CD4-positive, CD25-positive, alpha-beta regulatory T cell (primary cell): ENCODE measurements around the gene SMCHD1. TPM values are rescaled to one million over a fixed set of nuclear protein-coding genes. Genes with fewer than 3 reads are reported as not detected.

Source experiments
- ATAC-seq, 2 donors: fragments of 150-1000 bp; cut with Tn5 transposase; one replicate each; pipeline ENCODE4 v1.10.0; 2021; ENCODE audit warnings: low read depth in 2 of 2, moderate number of reproducible peaks in 2 of 2, moderate library complexity in 1 of 2
- DNase-seq, 3 donors: peaks; one replicate each; pipeline versions ENCODE4 v3.0.0 to v3.0.0-alpha.2; 2012 to 2022; ENCODE audit warnings: mixed read lengths in 1 of 3
- H3K27ac ChIP-seq: one replicate; pipeline ENCODE4 v1.7.0; 2013; ENCODE audit warnings: mild to moderate bottlenecking, low read length; ENCODE audit not compliant: insufficient read depth, poor library complexity, severe bottlenecking
- H3K27me3 ChIP-seq: one replicate; pipeline ENCODE4 v1.7.0; 2013; ENCODE audit warnings: low read length; ENCODE audit not compliant: control insufficient read depth, insufficient read depth
- H3K36me3 ChIP-seq: one replicate; pipeline ENCODE4 v1.7.0; 2013; ENCODE audit warnings: mild to moderate bottlenecking, low read length, moderate library complexity; ENCODE audit not compliant: control insufficient read depth, insufficient read depth
- H3K4me1 ChIP-seq: 2 replicates; pipeline ENCODE4 v1.7.0; 2013; ENCODE audit warnings: mild to moderate bottlenecking, low read length; ENCODE audit not compliant: insufficient read depth, control insufficient read depth, poor library complexity, severe bottlenecking
- H3K4me3 ChIP-seq: one replicate; pipeline ENCODE4 v1.7.0; 2013; ENCODE audit warnings: low read depth, mild to moderate bottlenecking, low read length, moderate library complexity
- H3K9me3 ChIP-seq, 2 experiments: 1 replicate in 1 of 2; 2 replicates in 1 of 2; pipeline ENCODE4 v1.7.0; 2013; ENCODE audit warnings: low read length in 2 of 2, mild to moderate bottlenecking in 1 of 2, moderate library complexity in 1 of 2; ENCODE audit not compliant: control insufficient read depth in 2 of 2
- H3K27ac Mint-ChIP-seq, 3 donors: one replicate each; pipeline ENCODE4 v1.8.0; 2020 to 2022; ENCODE audit warnings: mild to moderate bottlenecking in 3 of 3, mixed read lengths in 3 of 3, moderate library complexity in 2 of 3
- H3K27me3 Mint-ChIP-seq: one replicate; pipeline ENCODE4 v1.8.0; 2022; ENCODE audit warnings: mild to moderate bottlenecking, mixed read lengths
- H3K36me3 Mint-ChIP-seq: one replicate; pipeline ENCODE4 v1.8.0; 2020; ENCODE audit warnings: mixed read lengths
- H3K4me1 Mint-ChIP-seq, 4 donors: one replicate each; pipeline ENCODE4 v1.8.0; 2020 to 2022; ENCODE audit warnings: mixed read lengths in 4 of 4, mild to moderate bottlenecking in 1 of 4
- H3K4me3 Mint-ChIP-seq, 4 donors: one replicate each; pipeline ENCODE4 v1.8.0; 2020 to 2022; ENCODE audit warnings: mild to moderate bottlenecking in 4 of 4, mixed read lengths in 4 of 4, moderate library complexity in 3 of 4
- H3K9me3 Mint-ChIP-seq, 7 donors: one replicate each; pipeline ENCODE4 v1.8.0; 2020 to 2022; ENCODE audit warnings: mixed read lengths in 7 of 7, mild to moderate bottlenecking in 3 of 7, moderate library complexity in 2 of 7
- polyA plus RNA-seq, 4 donors: library from polyadenylated mRNA; unstranded; fragments of 300-500 nt; fragmentation: Illumina TruSeq; gene quantifications; one replicate each; pipeline ENCODE4 v1.2.3, GENCODE V29; 2021
- total RNA-seq: library from RNA; stranded (reverse); gene quantifications from one replicate; pipeline ENCODE4 v1.2.3, GENCODE V29; 2022

The SMCHD1 gene
- total and polyA plus RNA-seq, 5 donors from 2014 or later = 59.1 to 671 (median 66.2) TPM

DNA sequence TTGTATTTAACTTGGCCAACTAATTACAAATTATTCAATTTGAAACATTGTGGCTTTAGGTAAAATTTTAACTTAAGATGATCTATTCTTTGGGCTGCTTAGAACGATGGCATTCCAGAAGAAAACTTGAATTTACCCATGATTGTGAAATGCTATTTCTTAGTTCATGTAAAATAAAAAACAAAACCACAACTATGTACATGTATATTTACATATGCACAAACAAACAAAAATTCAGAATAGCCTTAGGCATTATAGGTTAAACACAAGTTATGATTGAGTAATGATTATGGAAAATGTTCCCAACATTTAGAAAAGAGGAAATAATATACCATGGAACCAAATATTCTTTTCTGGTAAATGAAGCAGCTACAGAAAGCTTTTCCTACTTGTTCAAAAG lies 3.5 kb upstream of the SMCHD1 start:
- peaks cover 5% of the 10 kb centered on the region for H3K4me1 ChIP-seq
- Mint-ChIP-seq H3K36me3 (peaks cover 1% of the 10 kb centered on the region), H3K27me3 (peaks cover 13% of the 10 kb centered on the region), H3K27ac (no peak overlapping the region), H3K4me1 (peaks cover 15 to 26% (median 19%) of the 10 kb centered on the region in 4 donors), H3K4me3 (peak overlapping the region in 1 of 4 donors; percentile 25), H3K9me3 (peaks cover 0 to 4% (median 0%) of the 10 kb centered on the region in 7 donors)
- H3K27ac ChIP-seq = no peak overlapping the region
- H3K9me3 ChIP-seq = no peaks in the 10 kb centered on the region
- H3K36me3 ChIP-seq = no peaks in the 10 kb centered on the region
- no peak overlapping the region for H3K4me3 ChIP-seq
- no peak for ATAC-seq
- no peaks in the 10 kb centered on the region for H3K27me3 ChIP-seq
- no peak for DNase-seq

DNA sequence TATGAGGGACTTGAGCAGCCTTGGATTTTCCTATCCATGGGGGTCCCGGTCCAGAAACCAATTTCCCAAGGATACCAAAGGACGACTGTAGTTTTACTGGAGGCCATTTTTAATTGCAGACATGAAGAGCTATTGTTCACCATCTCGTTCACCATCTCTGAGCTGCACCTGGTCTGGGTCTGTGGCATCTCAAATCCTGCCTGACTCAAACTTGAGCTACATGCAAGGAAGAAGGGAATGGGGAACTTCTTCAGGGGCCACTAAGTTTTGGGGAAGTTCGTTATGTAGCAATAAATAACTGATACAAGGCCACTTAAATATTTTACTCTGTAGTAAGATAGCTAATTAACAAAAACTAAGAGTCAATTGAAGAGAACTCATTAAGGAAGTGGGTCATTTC lies 2.1 kb upstream of the SMCHD1 start:
- H3K27ac Mint-ChIP-seq = peak overlapping the region in 2 of 3 donors; percentile 79 to 97

DNA sequence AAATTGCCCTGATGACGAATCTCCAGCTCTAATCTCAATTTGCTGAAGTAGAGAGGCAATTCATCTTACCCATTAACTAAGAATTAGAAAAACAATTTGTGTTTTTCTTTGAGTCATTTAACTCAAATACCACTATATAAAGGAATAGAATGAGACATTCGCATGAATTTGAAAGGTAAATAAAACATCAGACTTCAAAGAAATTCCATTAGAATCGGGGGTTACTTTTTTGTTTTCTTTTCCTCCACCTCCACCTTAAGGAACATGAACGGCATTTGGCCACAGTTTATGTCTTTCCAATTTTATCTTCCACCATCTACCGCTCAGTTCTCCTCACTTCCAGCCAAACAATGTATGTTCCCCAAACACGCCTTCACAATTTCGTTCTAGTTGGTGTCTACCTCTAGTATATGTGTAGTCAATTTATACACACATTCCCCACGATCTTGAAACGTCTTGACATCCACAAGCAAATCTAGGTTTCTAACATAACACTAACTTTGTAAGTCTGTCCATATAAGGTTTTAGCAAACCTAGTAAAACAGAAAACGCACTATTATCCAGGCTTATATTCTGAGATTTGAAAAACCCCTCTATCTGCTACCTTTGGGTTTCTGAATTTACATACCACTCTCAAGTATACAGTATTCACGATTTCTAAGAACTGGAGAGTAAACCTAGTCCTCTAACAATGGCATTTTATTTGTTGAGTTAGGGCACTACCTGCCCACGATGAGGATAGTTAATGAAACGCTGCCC lies 1.2 kb upstream of the SMCHD1 start:
- Mint-ChIP-seq H3K9me3 (peaks cover 0 to 4% (median 0%) of the 10 kb centered on the region in 7 donors), H3K4me1 (peaks cover 15 to 32% (median 24%) of the 10 kb centered on the region in 4 donors), H3K27me3 (peaks cover 13% of the 10 kb centered on the region), H3K4me3 (peak overlapping the region; percentile 97 to 99 (median 98)), H3K27ac (peak overlapping the region; percentile 91 to 98 (median 97)), H3K36me3 (peaks cover 14% of the 10 kb centered on the region)
- DNase-seq (no peak), ATAC-seq (no peak)
- H3K9me3 ChIP-seq = no peaks in the 10 kb centered on the region
- peak overlapping the region; percentile 92 for H3K4me3 ChIP-seq
- H3K27ac ChIP-seq = peak overlapping the region; percentile 100
- peaks cover under 1% of the 10 kb centered on the region for H3K36me3 ChIP-seq
- peaks cover 17% of the 10 kb centered on the region for H3K4me1 ChIP-seq
- H3K27me3 ChIP-seq = no peaks in the 10 kb centered on the region

More for the DNA sequence above, 2.1 kb upstream of the SMCHD1 start:
- Histone ChIP-seq H3K4me3 (no peak overlapping the region), H3K27me3 (no peaks in the 10 kb centered on the region), H3K27ac (peak overlapping the region; percentile 100), H3K4me1 (peaks cover 10% of the 10 kb centered on the region), H3K36me3 (no peaks in the 10 kb centered on the region), H3K9me3 (no peaks in the 10 kb centered on the region)
- H3K4me1 Mint-ChIP-seq = peaks cover 14 to 28% (median 21%) of the 10 kb centered on the region in 4 donors
- peaks cover 13% of the 10 kb centered on the region for H3K27me3 Mint-ChIP-seq
- no peak for ATAC-seq
- no peak for DNase-seq
- H3K9me3 Mint-ChIP-seq = peaks cover 0 to 4% (median 0%) of the 10 kb centered on the region in 7 donors
- peaks cover 13% of the 10 kb centered on the region for H3K36me3 Mint-ChIP-seq
- peak overlapping the region; percentile 97 to 99 (median 98) for H3K4me3 Mint-ChIP-seq

DNA sequence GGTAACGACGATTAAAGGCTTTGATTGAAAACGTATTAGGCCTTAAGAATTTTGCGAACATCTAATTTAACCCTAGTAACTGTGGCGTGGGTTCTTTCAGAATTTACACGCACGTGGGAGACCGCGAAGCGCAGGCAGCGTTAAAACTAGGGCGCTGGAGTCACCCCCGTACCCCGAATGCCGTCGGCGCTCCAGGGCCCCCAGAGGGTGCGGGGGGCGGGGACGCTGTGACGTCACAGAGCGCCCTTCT lies 673 bp upstream of the SMCHD1 start:
- Histone ChIP-seq H3K36me3 (peaks cover 4% of the 10 kb centered on the region), H3K27ac (peak overlapping the region; percentile 100), H3K4me3 (peak overlapping the region; percentile 92), H3K9me3 (no peaks in the 10 kb centered on the region), H3K4me1 (peaks cover 22% of the 10 kb centered on the region), H3K27me3 (no peaks in the 10 kb centered on the region)
- peak; percentile 81 to 89 (median 82) for DNase-seq
- Mint-ChIP-seq H3K36me3 (peaks cover 16% of the 10 kb centered on the region), H3K4me1 (peaks cover 19 to 36% (median 28%) of the 10 kb centered on the region in 4 donors), H3K4me3 (peak overlapping the region; percentile 97 to 99 (median 98)), H3K27me3 (peaks cover 13% of the 10 kb centered on the region), H3K9me3 (peaks cover 0 to 4% (median 0%) of the 10 kb centered on the region in 7 donors), H3K27ac (peak overlapping the region; percentile 91 to 98 (median 97))
- peak; percentile 36 to 41 for ATAC-seq

DNA sequence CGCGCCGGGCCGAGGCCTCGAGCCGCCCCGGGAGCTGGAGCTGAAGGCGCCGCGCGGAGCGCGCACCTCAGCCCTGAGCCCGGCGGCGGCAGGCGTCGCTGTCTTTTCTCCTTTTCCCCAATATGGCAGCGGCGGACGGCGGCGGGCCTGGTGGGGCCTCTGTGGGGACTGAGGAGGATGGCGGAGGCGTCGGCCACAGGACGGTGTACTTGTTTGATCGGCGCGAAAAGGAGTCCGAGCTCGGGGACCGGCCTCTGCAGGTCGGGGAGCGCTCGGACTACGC lies 369 bp downstream of the SMCHD1 start:
- Histone ChIP-seq H3K36me3 (peaks cover 9% of the 10 kb centered on the region), H3K4me3 (peak overlapping the region; percentile 100), H3K9me3 (no peaks in the 10 kb centered on the region), H3K27me3 (no peaks in the 10 kb centered on the region), H3K27ac (peak overlapping the region; percentile 100), H3K4me1 (peaks cover 25% of the 10 kb centered on the region)
- Mint-ChIP-seq H3K9me3 (peaks cover 0 to 4% (median 0%) of the 10 kb centered on the region in 7 donors), H3K27ac (peak overlapping the region; percentile 60 to 98 (median 98)), H3K27me3 (peaks cover 13% of the 10 kb centered on the region), H3K36me3 (peaks cover 19% of the 10 kb centered on the region), H3K4me1 (peaks cover 19 to 41% (median 30%) of the 10 kb centered on the region in 4 donors), H3K4me3 (peak overlapping the region; percentile 97 to 99 (median 98))
- ATAC-seq (no peak), DNase-seq (peak in 1 of 3 donors; percentile 58)

DNA sequence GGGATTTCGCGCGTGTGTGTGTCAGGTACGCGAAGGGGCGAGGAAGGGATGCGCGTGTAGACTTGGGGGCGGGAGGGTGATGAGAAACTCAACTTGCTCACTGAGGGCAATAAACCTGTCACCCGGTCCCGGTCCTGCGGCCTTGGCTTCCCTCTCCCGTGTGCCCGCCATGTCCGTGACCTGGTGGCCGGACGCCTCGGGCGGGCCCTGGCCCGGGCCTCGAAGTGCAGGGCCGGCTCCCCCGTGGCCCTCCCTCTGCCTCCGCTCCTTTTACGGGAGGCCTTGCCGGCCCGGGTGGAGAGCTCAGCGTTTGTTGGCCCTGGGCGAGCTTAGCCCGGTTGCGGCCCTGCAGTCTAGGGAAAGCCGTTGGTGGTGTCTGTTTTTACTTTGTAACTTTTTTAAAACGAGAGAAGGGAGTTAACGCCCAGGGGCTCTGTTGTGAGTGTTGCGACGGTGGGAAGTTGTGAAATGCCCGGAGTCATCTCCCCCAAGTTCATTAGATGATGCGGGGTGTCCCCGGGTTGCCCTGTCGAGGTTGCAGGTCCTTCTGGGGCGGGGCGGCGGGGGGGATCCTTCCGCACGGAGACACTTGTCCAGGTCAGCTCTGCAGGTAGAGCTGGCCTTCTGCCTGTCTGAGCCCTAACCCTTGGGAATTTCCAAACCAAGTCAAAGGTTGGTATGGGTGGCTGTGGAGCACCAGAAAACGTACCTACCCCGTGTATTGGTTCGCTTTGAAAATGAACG lies 883 bp downstream of the SMCHD1 start:
- Histone ChIP-seq H3K9me3 (no peaks in the 10 kb centered on the region), H3K27me3 (no peaks in the 10 kb centered on the region), H3K4me3 (peak overlapping the region; percentile 100), H3K4me1 (peaks cover 25% of the 10 kb centered on the region), H3K36me3 (peaks cover 13% of the 10 kb centered on the region), H3K27ac (peak overlapping the region; percentile 100)
- peaks cover 0 to 4% (median 0%) of the 10 kb centered on the region in 7 donors for H3K9me3 Mint-ChIP-seq
- peak; percentile 44 to 64 (median 60) for DNase-seq
- ATAC-seq = peak in 1 of 2 donors; percentile 2
- H3K4me3 Mint-ChIP-seq = peak overlapping the region; percentile 97 to 99 (median 98)
- H3K27ac Mint-ChIP-seq = peak overlapping the region; percentile 96 to 98 (median 98)
- peaks cover 19 to 45% (median 33%) of the 10 kb centered on the region in 4 donors for H3K4me1 Mint-ChIP-seq
- peaks cover 22% of the 10 kb centered on the region for H3K36me3 Mint-ChIP-seq
- H3K27me3 Mint-ChIP-seq = peaks cover 13% of the 10 kb centered on the region

DNA sequence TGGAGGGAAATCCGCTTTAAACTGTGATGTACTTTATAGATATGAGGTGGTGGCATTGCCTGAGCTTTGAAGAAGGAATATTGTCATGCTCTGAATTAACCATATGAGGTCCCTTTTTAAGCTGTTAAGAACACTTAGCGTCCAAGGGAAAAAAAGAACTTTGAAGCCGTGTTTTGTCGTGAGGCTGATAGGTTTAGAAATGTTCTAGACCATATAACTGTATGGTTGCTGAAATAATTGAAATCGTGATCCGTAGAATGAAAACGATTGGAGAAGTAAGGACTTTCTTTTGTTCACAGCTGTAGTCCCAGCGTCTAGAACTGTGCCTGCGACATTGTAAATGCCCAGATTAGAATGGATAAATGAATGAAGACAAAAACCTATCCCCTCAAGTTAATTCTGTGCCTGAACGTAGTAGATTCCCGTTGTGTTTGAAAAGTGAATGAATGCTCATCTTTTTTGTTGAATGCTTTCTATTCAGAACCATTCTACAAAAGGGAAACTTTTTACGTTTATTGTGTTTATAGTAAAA lies 1.5 kb downstream of the SMCHD1 start:
- H3K27ac Mint-ChIP-seq = peak overlapping the region; percentile 96 to 98 (median 98)
- peaks cover 19 to 48% (median 37%) of the 10 kb centered on the region in 4 donors for H3K4me1 Mint-ChIP-seq
- Histone ChIP-seq H3K27me3 (no peaks in the 10 kb centered on the region), H3K27ac (peak overlapping the region; percentile 100), H3K9me3 (no peaks in the 10 kb centered on the region), H3K4me1 (peaks cover 25% of the 10 kb centered on the region), H3K36me3 (peaks cover 16% of the 10 kb centered on the region), H3K4me3 (peak overlapping the region; percentile 100)
- peaks cover 0 to 4% (median 0%) of the 10 kb centered on the region in 7 donors for H3K9me3 Mint-ChIP-seq
- ATAC-seq = no peak
- no peak for DNase-seq
- H3K27me3 Mint-ChIP-seq = peaks cover 13% of the 10 kb centered on the region
- peak overlapping the region; percentile 97 to 99 (median 98) for H3K4me3 Mint-ChIP-seq
- H3K36me3 Mint-ChIP-seq = peaks cover 25% of the 10 kb centered on the region
